Keratinocyte (primary cell): ENCODE data around the gene TACC3. TPM values are rescaled to one million over a fixed set of nuclear protein-coding genes. Genes with fewer than 3 reads are reported as not detected.

Experiments
- DNase-seq: peaks from one replicate; pipeline ENCODE4 v3.0.0-alpha.2; 2011; ENCODE audit warnings: low read depth, missing footprints, low spot score
- FAIRE-seq: peaks from 2 replicates; lab custom pipeline; 2011; peaks lifted over from hg19 to GRCh38; lab: Jason Lieb, UNC
- H2AFZ ChIP-seq: 2 replicates; pipeline ENCODE4 v1.6.0; 2012; ENCODE audit warnings: low read length, control low read depth, inconsistent platforms; ENCODE audit not compliant: control insufficient read depth
- H3K27ac ChIP-seq: 2 replicates; pipeline ENCODE4 v1.5.1; 2011; ENCODE audit warnings: low read length; ENCODE audit not compliant: control insufficient read depth, insufficient read depth
- H3K27me3 ChIP-seq: 3 replicates; pipeline ENCODE4 v1.6.0; 2011; ENCODE audit warnings: low read length; ENCODE audit not compliant: control insufficient read depth, insufficient read depth; ENCODE audit errors: extremely low read depth
- H3K36me3 ChIP-seq, 2 experiments: 2 replicates in 1 of 2; 3 replicates in 1 of 2; pipeline ENCODE4 v1.5.1; 2011; ENCODE audit warnings: low read length in 2 of 2, mild to moderate bottlenecking in 1 of 2; ENCODE audit not compliant: control insufficient read depth in 2 of 2, insufficient read depth in 2 of 2; ENCODE audit errors: extremely low read depth in 1 of 2
- H3K4me1 ChIP-seq: 3 replicates; pipeline ENCODE4 v1.5.1; 2011; ENCODE audit warnings: low read length; ENCODE audit not compliant: control insufficient read depth, insufficient read depth; ENCODE audit errors: extremely low read depth
- H3K4me2 ChIP-seq: 3 replicates; pipeline ENCODE4 v1.6.0; 2011; ENCODE audit warnings: low read depth, low read length; ENCODE audit not compliant: control insufficient read depth, insufficient read depth; ENCODE audit errors: extremely low read depth
- H3K4me3 ChIP-seq, 3 experiments: fragments of 200-600 bp in 1 of 3; sonication (generic) in 1 of 3; 2 replicates in 2 of 3; 3 replicates in 1 of 3; pipeline ENCODE4 v1.5.1; 2011 to 2016; ENCODE audit warnings: low read length in 3 of 3, mild to moderate bottlenecking in 3 of 3, control low read depth in 2 of 3, inconsistent platforms in 1 of 3, low read depth in 1 of 3, mixed read lengths in 1 of 3, mixed run types in 1 of 3, moderate library complexity in 1 of 3; ENCODE audit not compliant: control insufficient read depth in 2 of 3, insufficient read depth in 2 of 3; ENCODE audit errors: extremely low read depth in 1 of 3
- H3K79me2 ChIP-seq: 2 replicates; pipeline ENCODE4 v1.6.0; 2012; ENCODE audit warnings: low read length; ENCODE audit not compliant: control insufficient read depth, insufficient read depth
- H3K9ac ChIP-seq: 3 replicates; pipeline ENCODE4 v1.6.0; 2011; ENCODE audit warnings: low read length; ENCODE audit not compliant: control insufficient read depth, insufficient read depth; ENCODE audit errors: extremely low read depth
- H3K9me1 ChIP-seq: 3 replicates; pipeline ENCODE4 v1.6.0; 2011; ENCODE audit warnings: low read length; ENCODE audit not compliant: control insufficient read depth, insufficient read depth; ENCODE audit errors: extremely low read depth
- H3K9me3 ChIP-seq: 2 replicates; pipeline ENCODE4 v1.5.1; 2012; ENCODE audit warnings: low read depth, low read length; ENCODE audit not compliant: control insufficient read depth
- H4K20me1 ChIP-seq: 3 replicates; pipeline ENCODE4 v1.6.0; 2011; ENCODE audit warnings: low read length; ENCODE audit not compliant: control insufficient read depth, insufficient read depth; ENCODE audit errors: extremely low read depth
- EZH2 ChIP-seq: IDR thresholded peaks from one replicate; pipeline ENCODE4 v1.6.1; 2012; ENCODE audit warnings: inconsistent platforms, mild to moderate bottlenecking, low read length, moderate library complexity
- dilution Hi-C: fragments of 300-500 bp; cut with MboI; formaldehyde crosslinking; loops from one replicate; pipeline ENCODE4 v1.7.0; 2020; ENCODE audit warnings: low sequenced_read_pairs; ENCODE audit not compliant: extremely low pct_ligation_motif_present
- polyA plus RNA-seq, 5 experiments: library from polyadenylated mRNA; depleted of rRNA in 3 of 5; stranded (reverse) in 3 of 5; stranded (forward) in 1 of 5; unstranded in 1 of 5; fragments of >200 nt; gene quantifications; 1 replicate in 1 of 5; 2 replicates in 3 of 5; 3 replicates in 1 of 5; pipeline versions ENCODE4 v1.2.1 to v1.2.3, GENCODE V29; 2011 to 2012; ENCODE audit warnings: missing spikeins in 2 of 5, low read depth in 1 of 5, low replicate concordance in 1 of 5
- TF ChIP-seq, protein P1 (sequence below), 3 experiments: IDR thresholded peaks in 1 of 3; conservative IDR thresholded peaks in 1 of 3; optimal IDR thresholded peaks in 1 of 3; 2 replicates in 2 of 3; 3 replicates in 1 of 3; pipeline versions ENCODE3 to v1.5.1; 2011; ENCODE audit warnings: low read length in 3 of 3, mild to moderate bottlenecking in 3 of 3, moderate library complexity in 2 of 3, control low read depth in 1 of 3, inconsistent platforms in 1 of 3; ENCODE audit not compliant: insufficient read depth in 2 of 3; ENCODE audit errors: extremely low read depth in 1 of 3

The TACC3 gene
- polyA plus RNA-seq, 1 donor (not counting 4 experiments of a cell fraction or from before 2014, with no cell fraction given): 19.1 TPM

DNA sequence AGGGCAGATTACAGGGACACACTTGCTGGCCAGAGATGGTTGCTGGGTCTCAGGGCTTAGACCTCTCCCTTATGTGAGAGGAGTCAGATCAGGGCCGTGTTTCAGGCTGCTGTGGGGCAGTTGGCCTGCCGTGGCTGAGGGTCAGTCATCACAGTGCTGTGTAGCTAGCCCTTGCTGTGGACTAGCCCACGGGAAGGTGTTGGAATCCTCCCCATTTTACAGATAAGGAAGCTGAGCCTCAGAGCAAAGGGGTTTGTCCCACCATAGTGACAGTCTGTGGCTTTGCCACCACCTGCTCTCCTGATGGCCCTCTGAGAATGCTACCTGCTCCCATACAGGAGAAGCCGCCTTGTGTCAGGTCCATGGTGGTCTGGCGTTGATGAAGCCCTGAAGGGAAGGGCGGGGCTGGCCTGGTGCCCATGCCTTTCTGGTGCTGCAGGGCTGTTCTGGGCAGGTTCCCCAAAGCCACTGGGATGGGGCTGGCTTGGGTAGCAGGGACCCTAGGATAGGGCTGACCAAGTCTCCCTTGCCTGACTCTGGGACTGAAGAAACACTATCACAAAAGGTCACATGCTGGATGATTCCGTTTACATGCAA, 34.8 kb upstream of the TACC3 start:
- H3K4me3 ChIP-seq: no peak overlapping the region
- H3K36me3 ChIP-seq: peaks cover 5 to 11% of the 10 kb centered on the region in 2 experiments
- FAIRE-seq: no peak
- H3K27me3 ChIP-seq: no peaks in the 10 kb centered on the region
- no peak overlapping the region for H3K4me2 ChIP-seq
- dilution Hi-C loops: no loop called here
- no peak for TF ChIP-seq EZH2
- TF ChIP-seq, protein P1, sequence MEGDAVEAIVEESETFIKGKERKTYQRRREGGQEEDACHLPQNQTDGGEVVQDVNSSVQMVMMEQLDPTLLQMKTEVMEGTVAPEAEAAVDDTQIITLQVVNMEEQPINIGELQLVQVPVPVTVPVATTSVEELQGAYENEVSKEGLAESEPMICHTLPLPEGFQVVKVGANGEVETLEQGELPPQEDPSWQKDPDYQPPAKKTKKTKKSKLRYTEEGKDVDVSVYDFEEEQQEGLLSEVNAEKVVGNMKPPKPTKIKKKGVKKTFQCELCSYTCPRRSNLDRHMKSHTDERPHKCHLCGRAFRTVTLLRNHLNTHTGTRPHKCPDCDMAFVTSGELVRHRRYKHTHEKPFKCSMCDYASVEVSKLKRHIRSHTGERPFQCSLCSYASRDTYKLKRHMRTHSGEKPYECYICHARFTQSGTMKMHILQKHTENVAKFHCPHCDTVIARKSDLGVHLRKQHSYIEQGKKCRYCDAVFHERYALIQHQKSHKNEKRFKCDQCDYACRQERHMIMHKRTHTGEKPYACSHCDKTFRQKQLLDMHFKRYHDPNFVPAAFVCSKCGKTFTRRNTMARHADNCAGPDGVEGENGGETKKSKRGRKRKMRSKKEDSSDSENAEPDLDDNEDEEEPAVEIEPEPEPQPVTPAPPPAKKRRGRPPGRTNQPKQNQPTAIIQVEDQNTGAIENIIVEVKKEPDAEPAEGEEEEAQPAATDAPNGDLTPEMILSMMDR (optimal IDR thresholded peaks at IDR 0.05 in 1 of 3, IDR thresholded peaks at IDR 0.05 in 1 of 3, conservative IDR thresholded peaks at IDR 0.05 in 1 of 3; ENCODE audit: extremely low read depth in 1 of 3, insufficient read depth in 2 of 3, low read length in 3 of 3): no peak
- no peak overlapping the region for H3K27ac ChIP-seq
- no peak overlapping the region for H3K9ac ChIP-seq
- H4K20me1 ChIP-seq: no peaks in the 10 kb centered on the region
- H3K79me2 ChIP-seq: no peaks in the 10 kb centered on the region
- no peak for DNase-seq
- no peaks in the 10 kb centered on the region for H3K9me1 ChIP-seq
- H3K4me1 ChIP-seq: peaks cover 10% of the 10 kb centered on the region
- no peak overlapping the region for H2AFZ ChIP-seq
- no peaks in the 10 kb centered on the region for H3K9me3 ChIP-seq

GRCh38 chr4:1690698-1691097, 30.6 kb upstream of the TACC3 start:
- Histone ChIP-seq H2AFZ (no peak overlapping the region), H3K27me3 (no peaks in the 10 kb centered on the region), H3K9me1 (no peaks in the 10 kb centered on the region), H3K4me3 (no peak overlapping the region), H4K20me1 (peaks cover 3% of the 10 kb centered on the region), H3K4me1 (no peaks in the 10 kb centered on the region), H3K4me2 (no peak overlapping the region), H3K9me3 (no peaks in the 10 kb centered on the region), H3K27ac (no peak overlapping the region), H3K36me3 (peaks cover 33 to 37% of the 10 kb centered on the region in 2 experiments), H3K9ac (no peak overlapping the region), H3K79me2 (no peaks in the 10 kb centered on the region)
- dilution Hi-C loops: no loop called here
- TF ChIP-seq, protein P1 (optimal IDR thresholded peaks at IDR 0.05 in 1 of 3, IDR thresholded peaks at IDR 0.05 in 1 of 3, conservative IDR thresholded peaks at IDR 0.05 in 1 of 3; ENCODE audit: extremely low read depth in 1 of 3, insufficient read depth in 2 of 3, low read length in 3 of 3): no peak
- no peak for TF ChIP-seq EZH2
- DNase-seq (no peak), FAIRE-seq (no peak)
